B cell (primary cell): ENCODE measurements around the gene HMOX2.

Experiments used
- EZH2 ChIP-seq: IDR thresholded peaks from 2 replicates; pipeline ENCODE4 v1.6.1; 2012; ENCODE audit warnings: borderline replicate concordance, low read depth, mild to moderate bottlenecking, moderate library complexity, low read length; ENCODE audit not compliant: insufficient read depth, poor library complexity, severe bottlenecking
- TF ChIP-seq, protein P1 (sequence below): fragments of 200-600 bp; IDR thresholded peaks from one replicate; pipeline ENCODE4 v1.8.0; 2022; ENCODE audit warnings: antibody characterized with exemption, mild to moderate bottlenecking

DNA sequence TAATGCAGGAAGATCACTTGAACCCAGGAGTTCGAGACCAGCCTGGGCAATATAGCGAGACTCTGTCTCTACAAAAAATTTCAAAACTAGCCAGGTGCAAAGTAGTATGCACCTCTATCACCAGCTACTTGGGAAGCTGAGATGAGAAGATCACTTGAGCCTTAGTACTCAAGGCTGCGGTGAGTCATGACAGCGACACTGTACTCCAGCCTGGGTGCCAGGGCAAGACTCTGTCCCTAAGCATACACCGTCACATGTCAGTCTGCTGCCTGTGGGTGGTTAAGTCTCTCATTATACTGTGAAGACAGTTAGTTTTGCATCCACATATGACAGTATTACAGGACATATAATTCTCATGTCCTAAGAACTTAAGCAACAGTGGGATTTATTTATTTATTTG, 23.5 kb upstream of the HMOX2 start:
- TF ChIP-seq EZH2, result no peak
- TF ChIP-seq, protein P1, sequence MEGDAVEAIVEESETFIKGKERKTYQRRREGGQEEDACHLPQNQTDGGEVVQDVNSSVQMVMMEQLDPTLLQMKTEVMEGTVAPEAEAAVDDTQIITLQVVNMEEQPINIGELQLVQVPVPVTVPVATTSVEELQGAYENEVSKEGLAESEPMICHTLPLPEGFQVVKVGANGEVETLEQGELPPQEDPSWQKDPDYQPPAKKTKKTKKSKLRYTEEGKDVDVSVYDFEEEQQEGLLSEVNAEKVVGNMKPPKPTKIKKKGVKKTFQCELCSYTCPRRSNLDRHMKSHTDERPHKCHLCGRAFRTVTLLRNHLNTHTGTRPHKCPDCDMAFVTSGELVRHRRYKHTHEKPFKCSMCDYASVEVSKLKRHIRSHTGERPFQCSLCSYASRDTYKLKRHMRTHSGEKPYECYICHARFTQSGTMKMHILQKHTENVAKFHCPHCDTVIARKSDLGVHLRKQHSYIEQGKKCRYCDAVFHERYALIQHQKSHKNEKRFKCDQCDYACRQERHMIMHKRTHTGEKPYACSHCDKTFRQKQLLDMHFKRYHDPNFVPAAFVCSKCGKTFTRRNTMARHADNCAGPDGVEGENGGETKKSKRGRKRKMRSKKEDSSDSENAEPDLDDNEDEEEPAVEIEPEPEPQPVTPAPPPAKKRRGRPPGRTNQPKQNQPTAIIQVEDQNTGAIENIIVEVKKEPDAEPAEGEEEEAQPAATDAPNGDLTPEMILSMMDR, result no peak
